OCI-LY3 (cell line): Measurements from ENCODE around the gene CSF2RB.

Experiments used
- H2AFZ ChIP-seq: fragments of 200-600, 300-600 bp; shearing (Covaris generic); 2 replicates; pipeline ENCODE4 v1.6.0; 2014; ENCODE audit warnings: antibody characterized with exemption, low read depth, low read length
- H3K27ac ChIP-seq: fragments of 200-600, 300-600 bp; sonication (generic); 2 replicates; pipeline ENCODE4 v1.5.1; 2014; ENCODE audit warnings: mild to moderate bottlenecking, low read length, moderate library complexity, mixed read lengths
- H3K27me3 ChIP-seq: fragments of 200-600, 300-600 bp; sonication (generic); 2 replicates; pipeline ENCODE4 v1.6.1; 2014; ENCODE audit warnings: low read depth, low read length, mixed read lengths
- H3K36me3 ChIP-seq: fragments of 200-600, 300-600 bp; sonication (generic); replicated peaks from 2 replicates; pipeline ENCODE3; 2014; ENCODE audit warnings: low read depth, low read length, mixed read lengths
- H3K4me1 ChIP-seq: fragments of 300-600, 200-600 bp; sonication (generic); 2 replicates; pipeline ENCODE4 v1.6.1; 2014; ENCODE audit warnings: low read length, mixed read lengths
- H3K4me2 ChIP-seq: fragments of 200-600, 300-600 bp; sonication (generic); 2 replicates; pipeline ENCODE4 v1.6.1; 2014; ENCODE audit warnings: low read length, mixed read lengths
- H3K4me3 ChIP-seq: fragments of 300-600, 200-600 bp; sonication (generic); 2 replicates; pipeline ENCODE4 v1.5.1; 2014; ENCODE audit warnings: antibody characterized with exemption, mild to moderate bottlenecking, low read length, moderate library complexity
- H3K79me2 ChIP-seq: fragments of 300-600, 200-600 bp; shearing (Covaris generic); 2 replicates; pipeline ENCODE4 v1.6.1; 2014; ENCODE audit warnings: mild to moderate bottlenecking, low read length, mixed read lengths
- H3K9ac ChIP-seq: fragments of 300-600, 200-600 bp; shearing (Covaris generic); 2 replicates; pipeline ENCODE4 v1.6.0; 2014; ENCODE audit warnings: mild to moderate bottlenecking, low read length, moderate library complexity
- H3K9me3 ChIP-seq: fragments of 200-600, 300-600 bp; shearing (Covaris generic); 2 replicates; pipeline ENCODE4 v1.6.1; 2014; ENCODE audit warnings: low read length, mixed read lengths; ENCODE audit not compliant: insufficient read depth
- H4K20me1 ChIP-seq: fragments of 200-600, 300-600 bp; sonication (generic); 2 replicates; pipeline ENCODE4 v1.6.1; 2016; ENCODE audit warnings: low read length, mixed read lengths; ENCODE audit not compliant: insufficient read depth
- EZH2phosphoT487 ChIP-seq: fragments of 200-600 bp; shearing (Covaris generic); IDR thresholded peaks from 2 replicates; pipeline ENCODE4 v1.6.1; 2018; ENCODE audit warnings: antibody characterized with exemption, mixed run types, low read depth
- TF ChIP-seq, protein P1 (sequence below): fragments of 200-600, 300-600 bp; sonication (generic); IDR thresholded peaks from 2 replicates; pipeline ENCODE4 v1.5.1; 2014; ENCODE audit warnings: antibody characterized with exemption, low read length, low read depth

CSF2RB gene

DNA sequence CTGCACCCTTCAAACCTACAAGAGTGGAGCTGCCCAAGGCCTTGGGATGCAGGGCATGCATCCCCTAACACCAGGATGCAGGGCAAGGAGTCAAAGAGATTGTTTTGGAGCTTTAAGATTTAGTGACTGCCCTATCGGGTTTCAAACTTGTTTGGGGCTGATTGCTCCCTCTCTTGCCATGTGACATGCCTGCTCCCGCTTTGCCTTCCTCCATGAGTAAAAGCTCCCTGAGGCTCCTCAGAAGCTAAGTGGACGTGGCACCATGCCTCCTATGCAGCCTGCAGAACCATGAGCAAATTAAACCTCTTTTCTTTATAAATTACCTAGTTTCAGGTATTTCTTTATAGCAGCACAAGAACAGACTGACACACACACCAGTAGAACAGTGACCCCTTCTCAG lies 15.8 kb upstream of the CSF2RB start:
- H3K79me2 ChIP-seq: no peaks in the 10 kb centered on the region
- no peaks in the 10 kb centered on the region; the same call in 1 of the 2 replicates for H3K27me3 ChIP-seq
- H4K20me1 ChIP-seq: no peaks in the 10 kb centered on the region
- no peak overlapping the region for H3K27ac ChIP-seq
- no peak overlapping the region for H3K9ac ChIP-seq
- no peak overlapping the region for H3K4me3 ChIP-seq
- peaks cover 41% of the 10 kb centered on the region for H3K4me1 ChIP-seq
- peaks cover 6% of the 10 kb centered on the region for H3K36me3 ChIP-seq
- H3K4me2 ChIP-seq: no peak overlapping the region
- peaks cover 8% of the 10 kb centered on the region; the same call in 1 of the 2 replicates for H3K9me3 ChIP-seq
- no peak overlapping the region for H2AFZ ChIP-seq
- TF ChIP-seq EZH2phosphoT487: no peak
- TF ChIP-seq, protein P1, sequence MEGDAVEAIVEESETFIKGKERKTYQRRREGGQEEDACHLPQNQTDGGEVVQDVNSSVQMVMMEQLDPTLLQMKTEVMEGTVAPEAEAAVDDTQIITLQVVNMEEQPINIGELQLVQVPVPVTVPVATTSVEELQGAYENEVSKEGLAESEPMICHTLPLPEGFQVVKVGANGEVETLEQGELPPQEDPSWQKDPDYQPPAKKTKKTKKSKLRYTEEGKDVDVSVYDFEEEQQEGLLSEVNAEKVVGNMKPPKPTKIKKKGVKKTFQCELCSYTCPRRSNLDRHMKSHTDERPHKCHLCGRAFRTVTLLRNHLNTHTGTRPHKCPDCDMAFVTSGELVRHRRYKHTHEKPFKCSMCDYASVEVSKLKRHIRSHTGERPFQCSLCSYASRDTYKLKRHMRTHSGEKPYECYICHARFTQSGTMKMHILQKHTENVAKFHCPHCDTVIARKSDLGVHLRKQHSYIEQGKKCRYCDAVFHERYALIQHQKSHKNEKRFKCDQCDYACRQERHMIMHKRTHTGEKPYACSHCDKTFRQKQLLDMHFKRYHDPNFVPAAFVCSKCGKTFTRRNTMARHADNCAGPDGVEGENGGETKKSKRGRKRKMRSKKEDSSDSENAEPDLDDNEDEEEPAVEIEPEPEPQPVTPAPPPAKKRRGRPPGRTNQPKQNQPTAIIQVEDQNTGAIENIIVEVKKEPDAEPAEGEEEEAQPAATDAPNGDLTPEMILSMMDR: no peak

GRCh38 chr22:36898690-36899089 lies 14.7 kb upstream of the CSF2RB start:
- H3K36me3 ChIP-seq: peaks cover 9% of the 10 kb centered on the region
- H3K79me2 ChIP-seq: no peaks in the 10 kb centered on the region
- peaks cover 43% of the 10 kb centered on the region for H3K4me1 ChIP-seq
- H3K4me3 ChIP-seq: no peak overlapping the region
- no peak for TF ChIP-seq EZH2phosphoT487
- TF ChIP-seq, protein P1: no peak
- H3K27ac ChIP-seq: no peak overlapping the region
- H3K27me3 ChIP-seq: no peaks in the 10 kb centered on the region; the same call in 1 of the 2 replicates
- H3K4me2 ChIP-seq: no peak overlapping the region
- H3K9ac ChIP-seq: no peak overlapping the region
- H2AFZ ChIP-seq: no peak overlapping the region
- H3K9me3 ChIP-seq: peaks cover 8% of the 10 kb centered on the region; the same call in 1 of the 2 replicates
- no peaks in the 10 kb centered on the region for H4K20me1 ChIP-seq

- Histone ChIP-seq H3K9me3 (peaks cover 8% of the 10 kb centered on the region; the same call in 1 of the 2 replicates), H3K36me3 (peaks cover 9% of the 10 kb centered on the region), H3K4me1 (peaks cover 43% of the 10 kb centered on the region), H3K4me3 (no peak overlapping the region), H3K27ac (no peak overlapping the region), H3K79me2 (no peaks in the 10 kb centered on the region), H3K4me2 (no peak overlapping the region), H2AFZ (no peak overlapping the region), H3K9ac (no peak overlapping the region), H4K20me1 (no peaks in the 10 kb centered on the region), H3K27me3 (no peaks in the 10 kb centered on the region; the same call in 1 of the 2 replicates)
- TF ChIP-seq, protein P1: no peak
- no peak for TF ChIP-seq EZH2phosphoT487
Measured at GRCh38 chr22:36899498-36899897, 13.9 kb upstream of the CSF2RB start.

- Histone ChIP-seq H3K4me2 (peak overlapping the region; percentile 80; the same call in 1 of the 2 replicates), H3K4me1 (peaks cover 43% of the 10 kb centered on the region), H4K20me1 (no peaks in the 10 kb centered on the region), H3K9me3 (peaks cover 8% of the 10 kb centered on the region; the same call in 1 of the 2 replicates), H3K27me3 (no peaks in the 10 kb centered on the region; the same call in 1 of the 2 replicates), H3K4me3 (no peak overlapping the region), H3K79me2 (no peaks in the 10 kb centered on the region), H3K36me3 (peaks cover 9% of the 10 kb centered on the region), H3K9ac (no peak overlapping the region; the same call in 1 of the 2 replicates), H3K27ac (no peak overlapping the region), H2AFZ (no peak overlapping the region)
- TF ChIP-seq, protein P1: no peak
Measured at GRCh38 chr22:36900225-36900624, 13.2 kb upstream of the CSF2RB start.
